H9 (cell line): ENCODE measurements around the gene ARFIP1. TPM values are rescaled to one million over a fixed set of nuclear protein-coding genes. Genes with fewer than 3 reads are reported as not detected.

Source experiments
- DNase-seq: peaks from one replicate; pipeline ENCODE4 v3.0.0-alpha.2; 2017
- H2AFZ ChIP-seq: one replicate; pipeline ENCODE4 v1.6.1; 2013; ENCODE audit warnings: mild to moderate bottlenecking, low read length, control low read depth, moderate library complexity
- H2AK5ac ChIP-seq: 2 replicates; pipeline ENCODE4 v1.6.1; 2013; ENCODE audit warnings: low read length, control low read depth, mixed read lengths; ENCODE audit not compliant: insufficient read length
- H2BK120ac ChIP-seq: one replicate; pipeline ENCODE4 v1.6.1; 2013; ENCODE audit warnings: low read depth, mild to moderate bottlenecking, low read length, control low read depth, inconsistent platforms; ENCODE audit not compliant: poor library complexity, severe bottlenecking
- H2BK12ac ChIP-seq: 2 replicates; pipeline ENCODE4 v1.6.1; 2013; ENCODE audit warnings: low read length, control low read depth, mixed read lengths, low read depth; ENCODE audit not compliant: insufficient read length
- H2BK15ac ChIP-seq: 2 replicates; pipeline ENCODE4 v1.6.1; 2013; ENCODE audit warnings: low read depth, low read length, control low read depth
- H2BK20ac ChIP-seq: one replicate; pipeline ENCODE4 v1.6.1; 2013; ENCODE audit warnings: low read depth, mild to moderate bottlenecking, low read length, control low read depth, inconsistent platforms; ENCODE audit not compliant: poor library complexity, severe bottlenecking
- H2BK5ac ChIP-seq: 2 replicates; pipeline ENCODE4 v1.6.1; 2013; ENCODE audit warnings: low read length, control low read depth, mixed read lengths; ENCODE audit not compliant: insufficient read length
- H3K14ac ChIP-seq: 2 replicates; pipeline ENCODE4 v1.6.1; 2013; ENCODE audit warnings: low read length, control low read depth; ENCODE audit not compliant: insufficient read depth
- H3K18ac ChIP-seq: 2 replicates; pipeline ENCODE4 v1.6.1; 2013; ENCODE audit warnings: low read depth, mild to moderate bottlenecking, mixed read lengths, low read length, control low read depth; ENCODE audit not compliant: insufficient read length
- H3K23ac ChIP-seq: 2 replicates; pipeline ENCODE4 v1.6.1; 2013; ENCODE audit warnings: low read length, control low read depth, mixed read lengths, low read depth; ENCODE audit not compliant: insufficient read length
- H3K23me2 ChIP-seq: 2 replicates; pipeline ENCODE4 v1.6.1; 2013; ENCODE audit warnings: low read depth, mild to moderate bottlenecking, mixed read lengths, low read length, control low read depth; ENCODE audit not compliant: insufficient read length, poor library complexity, severe bottlenecking
- H3K27ac ChIP-seq: 2 replicates; pipeline ENCODE4 v1.5.1; 2013; ENCODE audit warnings: low read length, control low read depth, mixed read lengths, low read depth; ENCODE audit not compliant: insufficient read length
- H3K27me3 ChIP-seq: 2 replicates; pipeline ENCODE4 v1.6.1; 2013; ENCODE audit warnings: low read length, control low read depth, inconsistent platforms; ENCODE audit not compliant: insufficient read depth
- H3K4ac ChIP-seq: 2 replicates; pipeline ENCODE4 v1.6.1; 2013; ENCODE audit warnings: low read depth, mild to moderate bottlenecking, control low read depth, inconsistent platforms, low read length, moderate library complexity
- H3K4me1 ChIP-seq: 2 replicates; pipeline ENCODE4 v1.6.1; 2013; ENCODE audit warnings: low read length, control low read depth, inconsistent platforms; ENCODE audit not compliant: insufficient read depth
- H3K4me2 ChIP-seq: 2 replicates; pipeline ENCODE4 v1.6.1; 2013; ENCODE audit warnings: low read length, control low read depth, mixed read lengths; ENCODE audit not compliant: insufficient read length, insufficient read depth
- H3K56ac ChIP-seq: 2 replicates; pipeline ENCODE4 v1.6.1; 2013; ENCODE audit warnings: low read depth, mild to moderate bottlenecking, mixed read lengths, low read length, control low read depth; ENCODE audit not compliant: insufficient read length
- H3K79me1 ChIP-seq: 2 replicates; pipeline ENCODE4 v1.6.1; 2013; ENCODE audit warnings: low read depth, mild to moderate bottlenecking, moderate library complexity, low read length, control low read depth, inconsistent platforms; ENCODE audit not compliant: insufficient read depth, poor library complexity, severe bottlenecking
- H3K79me2 ChIP-seq: 2 replicates; pipeline ENCODE4 v1.6.1; 2013; ENCODE audit warnings: low read length, control low read depth, inconsistent platforms; ENCODE audit not compliant: insufficient read depth
- H3K9ac ChIP-seq: 2 replicates; pipeline ENCODE4 v1.6.1; 2013; ENCODE audit warnings: low read length, control low read depth, mixed read lengths; ENCODE audit not compliant: insufficient read length; ENCODE audit errors: extremely low read depth
- H3K9me3 ChIP-seq: one replicate; pipeline ENCODE4 v1.6.1; 2013; ENCODE audit warnings: low read depth, low read length, inconsistent platforms; ENCODE audit not compliant: control insufficient read depth
- H3T11ph ChIP-seq: one replicate; pipeline ENCODE4 v1.6.1; 2013; ENCODE audit warnings: mild to moderate bottlenecking, low read length, control low read depth, inconsistent platforms
- H4K20me1 ChIP-seq: one replicate; pipeline ENCODE4 v1.6.1; 2013; ENCODE audit not compliant: control insufficient read depth, insufficient read length, insufficient read depth
- H4K5ac ChIP-seq: 2 replicates; pipeline ENCODE4 v1.6.1; 2013; ENCODE audit warnings: low read depth, mild to moderate bottlenecking, mixed read lengths, low read length, control low read depth; ENCODE audit not compliant: insufficient read length
- H4K8ac ChIP-seq: replicated peaks from 2 replicates; pipeline ENCODE4 v1.6.1; 2013; ENCODE audit warnings: low read length, control low read depth, mixed read lengths, low read depth; ENCODE audit not compliant: insufficient read length
- H4K91ac ChIP-seq: 2 replicates; pipeline ENCODE4 v1.6.1; 2013; ENCODE audit warnings: low read depth, mild to moderate bottlenecking, moderate library complexity, mixed read lengths, low read length, control low read depth; ENCODE audit not compliant: insufficient read length
- H3K27ac Mint-ChIP-seq, 3 experiments: 2 replicates in 2 of 3; 3 replicates in 1 of 3; pipeline ENCODE4 v1.8.0; 2020 to 2021; ENCODE audit warnings: mixed read lengths in 3 of 3, mild to moderate bottlenecking in 1 of 3, moderate library complexity in 1 of 3
- H3K27me3 Mint-ChIP-seq: 2 replicates; pipeline ENCODE4 v1.8.0; 2021; ENCODE audit warnings: low read depth, mild to moderate bottlenecking, moderate library complexity, mixed read lengths
- H3K36me3 Mint-ChIP-seq, 3 experiments: 2 replicates in 2 of 3; 3 replicates in 1 of 3; pipeline ENCODE4 v1.8.0; 2020 to 2021; ENCODE audit warnings: low read depth in 3 of 3, mixed read lengths in 3 of 3; ENCODE audit not compliant: insufficient read depth in 1 of 3
- H3K4me1 Mint-ChIP-seq, 2 experiments: 2 replicates each; pipeline ENCODE4 v1.8.0; 2020; ENCODE audit warnings: mixed read lengths in 2 of 2
- H3K4me3 Mint-ChIP-seq, 2 experiments: 2 replicates in 1 of 2; 3 replicates in 1 of 2; pipeline ENCODE4 v1.8.0; 2020 to 2021; ENCODE audit warnings: mild to moderate bottlenecking in 2 of 2, mixed read lengths in 2 of 2, moderate library complexity in 1 of 2
- H3K9me3 Mint-ChIP-seq, 2 experiments: 2 replicates in 1 of 2; 3 replicates in 1 of 2; pipeline ENCODE4 v1.8.0; 2020; ENCODE audit warnings: mild to moderate bottlenecking in 2 of 2, mixed read lengths in 2 of 2, moderate library complexity in 1 of 2
- WGBS: extraction: QIAGEN DNeasy Blood & Tissue Kit; methylation state at CpG from one replicate; pipeline ENCODE4 v1.1.7; 2013; ENCODE audit warnings: missing lambda C conversion rate, low lambda C conversion rate, mixed read lengths; ENCODE audit not compliant: insufficient read length; ENCODE audit errors: extremely low coverage; 5-methylcytosine and 5-hydroxymethylcytosine counted together
- total RNA-seq: library from RNA; stranded (reverse); gene quantifications from 2 replicates; pipeline ENCODE4 v1.2.1, GENCODE V29; 2021
- TF ChIP-seq, protein P1 (sequence below): fragments of 200-600 bp; sonication (generic); conservative IDR thresholded peaks from 3 replicates; pipeline ENCODE4 v1.8.0; 2021; ENCODE audit warnings: antibody characterized with exemption, mild to moderate bottlenecking

Gene ARFIP1
- total RNA-seq, 1 experiment from 2014 or later = 30.8 TPM

GRCh38 chr4:152786627-152787026 is 6.9 kb downstream of the ARFIP1 start:
- no peaks in the 10 kb centered on the region for H3K9me3 Mint-ChIP-seq
- no peaks in the 10 kb centered on the region for H3K4me1 ChIP-seq

More at GRCh38 chr4:152786627-152787026, 6.9 kb downstream of the ARFIP1 start:
- Histone ChIP-seq H2BK20ac (no peak overlapping the region), H2BK120ac (no peak overlapping the region), H2BK12ac (no peak overlapping the region), H3K4ac (no peak overlapping the region), H3K79me2 (peaks cover 3% of the 10 kb centered on the region; the same call in 1 of the 2 replicates), H3K27me3 (no peaks in the 10 kb centered on the region), H4K91ac (no peak overlapping the region), H2AFZ (no peak overlapping the region), H3K23me2 (no peaks in the 10 kb centered on the region), H4K5ac (no peak overlapping the region), H3K23ac (no peak overlapping the region), H2BK15ac (no peak overlapping the region), H3K14ac (no peak overlapping the region), H3K56ac (no peak overlapping the region), H3K9me3 (no peaks in the 10 kb centered on the region), H4K8ac (no peak overlapping the region), H3T11ph (no peak overlapping the region), H2BK5ac (no peak overlapping the region), H2AK5ac (no peak overlapping the region), H3K4me2 (no peak overlapping the region), H3K18ac (no peak overlapping the region), H3K9ac (no peak overlapping the region), H4K20me1 (no peaks in the 10 kb centered on the region), H3K27ac (no peak overlapping the region), H3K79me1 (peaks cover 14% of the 10 kb centered on the region)
- TF ChIP-seq, protein P1, sequence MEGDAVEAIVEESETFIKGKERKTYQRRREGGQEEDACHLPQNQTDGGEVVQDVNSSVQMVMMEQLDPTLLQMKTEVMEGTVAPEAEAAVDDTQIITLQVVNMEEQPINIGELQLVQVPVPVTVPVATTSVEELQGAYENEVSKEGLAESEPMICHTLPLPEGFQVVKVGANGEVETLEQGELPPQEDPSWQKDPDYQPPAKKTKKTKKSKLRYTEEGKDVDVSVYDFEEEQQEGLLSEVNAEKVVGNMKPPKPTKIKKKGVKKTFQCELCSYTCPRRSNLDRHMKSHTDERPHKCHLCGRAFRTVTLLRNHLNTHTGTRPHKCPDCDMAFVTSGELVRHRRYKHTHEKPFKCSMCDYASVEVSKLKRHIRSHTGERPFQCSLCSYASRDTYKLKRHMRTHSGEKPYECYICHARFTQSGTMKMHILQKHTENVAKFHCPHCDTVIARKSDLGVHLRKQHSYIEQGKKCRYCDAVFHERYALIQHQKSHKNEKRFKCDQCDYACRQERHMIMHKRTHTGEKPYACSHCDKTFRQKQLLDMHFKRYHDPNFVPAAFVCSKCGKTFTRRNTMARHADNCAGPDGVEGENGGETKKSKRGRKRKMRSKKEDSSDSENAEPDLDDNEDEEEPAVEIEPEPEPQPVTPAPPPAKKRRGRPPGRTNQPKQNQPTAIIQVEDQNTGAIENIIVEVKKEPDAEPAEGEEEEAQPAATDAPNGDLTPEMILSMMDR = no peak
- H3K27me3 Mint-ChIP-seq = no peaks in the 10 kb centered on the region
- H3K27ac Mint-ChIP-seq = no peak overlapping the region; a peak in 1 of 7 replicates
- no peak overlapping the region for H3K4me3 Mint-ChIP-seq
- no CpG with 5 or more reads among the region's 1 CpG for WGBS
- H3K36me3 Mint-ChIP-seq = peaks cover 0 to 6% (median 0%) of the 10 kb centered on the region in 3 experiments; a peak in 2 of 7 replicates
- peaks cover 5 to 9% of the 10 kb centered on the region in 2 experiments for H3K4me1 Mint-ChIP-seq
- no peak for DNase-seq
